ENCODE data around the gene NGDN. TPM values are rescaled to one million over a fixed set of nuclear protein-coding genes. Genes with fewer than 3 reads are reported as not detected.

Gene NGDN
- total and polyA plus RNA-seq, 2 of the 8 experiments (the other 6 are each of a cell fraction or from before 2014, with no cell fraction given): 39.8 to 48.8 TPM

GRCh38 chr14:23464700-23465099 is 4.8 kb upstream of the NGDN start:
- Histone ChIP-seq H2BK5ac (ENCODE audit: low read depth, low read length) (no peak overlapping the region), H3K23me2 (ENCODE audit: low read depth, low read length) (no peaks in the 10 kb centered on the region), H3K4me2 (ENCODE audit: insufficient read depth in 1 of 2, low read depth in 2 of 2, low read length in 2 of 2) (no peak overlapping the region), H3K23ac (ENCODE audit: insufficient read length) (no peak overlapping the region), H3K4ac (replicated peaks; ENCODE audit: insufficient read length, low read depth, low read length) (no peak overlapping the region), H2AK5ac (ENCODE audit: low read depth, low read length) (no peak overlapping the region), H3K4me3 (ENCODE audit: extremely low read depth in 1 of 4, insufficient read depth in 2 of 4, low read depth in 3 of 4, low read length in 4 of 4) (no peak overlapping the region), H4K5ac (ENCODE audit: insufficient read length, low read depth, low read length) (no peak overlapping the region), H4K91ac (replicated peaks; ENCODE audit: insufficient read length, low read length) (no peak overlapping the region), H3K36me3 (ENCODE audit: control insufficient read depth in 2 of 4, insufficient read depth in 4 of 4, low read length in 3 of 4) (no peaks in the 10 kb centered on the region), H3K9ac (replicated peaks in 1 of 4; ENCODE audit: extremely low read depth in 1 of 4, low read depth in 3 of 4, low read length in 3 of 4) (no peak overlapping the region), H2BK20ac (ENCODE audit: low read length) (no peak overlapping the region), H2BK15ac (ENCODE audit: low read length) (no peak overlapping the region), H2BK12ac (ENCODE audit: low read depth, low read length) (no peak overlapping the region), H2BK120ac (replicated peaks; ENCODE audit: low read depth, low read length) (no peak overlapping the region), H3K27ac (ENCODE audit: low read depth, low read length) (no peak overlapping the region), H3K79me1 (ENCODE audit: low read depth, low read length) (no peaks in the 10 kb centered on the region), H3K9me3 (ENCODE audit: insufficient read depth in 2 of 2, low read depth in 1 of 2, low read length in 1 of 2) (peaks cover 0 to 2% of the 10 kb centered on the region in 2 experiments; a peak in 1 of 4 replicates), H3K18ac (ENCODE audit: extremely low read depth, low read length) (no peak overlapping the region), H3K56ac (replicated peaks; ENCODE audit: insufficient read length, low read depth, low read length) (no peak overlapping the region), H2AFZ (ENCODE audit: low read length) (no peak overlapping the region), H3K27me3 (replicated peaks in 1 of 4; ENCODE audit: control insufficient read depth in 3 of 4, extremely low read depth in 1 of 4, insufficient read depth in 3 of 4, low read length in 3 of 4) (no peaks in the 10 kb centered on the region), H4K8ac (ENCODE audit: extremely low read depth, insufficient read depth, low read length) (no peak overlapping the region), H4K20me1 (replicated peaks in 1 of 2; ENCODE audit: control insufficient read depth in 1 of 2, insufficient read depth in 2 of 2, low read length in 2 of 2) (no peaks in the 10 kb centered on the region), H3K4me1 (replicated peaks in 1 of 4; ENCODE audit: control insufficient read depth in 3 of 4, insufficient read depth in 4 of 4, low read length in 3 of 4) (no peaks in the 10 kb centered on the region), H3K79me2 (ENCODE audit: control insufficient read depth in 1 of 2, insufficient read depth in 2 of 2, low read length in 2 of 2) (peaks cover 0 to under 1% of the 10 kb centered on the region in 2 experiments; a peak in 2 of 4 replicates), H3K14ac (ENCODE audit: insufficient read length) (no peak overlapping the region)
- ChIA-PET CTCF (ENCODE audit: partially characterized antibody) (interaction anchor here (0.7 to 26.8 kb wide), 4 partner anchors 8 to 446 kb away, joined by 3 to 2092 read pairs (median 10); partner anchors contain the start of genes AP1G2, THTPA and ZFHX2), POLR2A (ENCODE audit: partially characterized antibody) (no interaction called here)
- FAIRE-seq (no peak), DNase-seq (ENCODE audit: low read depth in 1 of 2, low spot score in 2 of 2) (no peak)
- TF ChIP-seq SRF (IDR thresholded peaks at IDR 0.05; ENCODE audit: low read depth, low read length): no peak
- TF ChIP-seq EZH2 (IDR thresholded peaks at IDR 0.05; ENCODE audit: low read depth, low read length, severe bottlenecking): no peak
- TF ChIP-seq KDM1A (IDR thresholded peaks at IDR 0.05; ENCODE audit: borderline replicate concordance, low read length): no peak
- TF ChIP-seq E2F6 (IDR thresholded peaks at IDR 0.05): no peak
- no peak for TF ChIP-seq RBBP5 (IDR thresholded peaks at IDR 0.05; ENCODE audit: borderline replicate concordance, low read depth, low read length)
- no peak for TF ChIP-seq JUND (IDR thresholded peaks at IDR 0.05; ENCODE audit: low read length)
- no peak for TF ChIP-seq EP300 (IDR thresholded peaks at IDR 0.05; ENCODE audit: borderline replicate concordance in 1 of 2, low read depth in 2 of 2, low read length in 2 of 2)
- TF ChIP-seq CHD1 (IDR thresholded peaks at IDR 0.05; ENCODE audit: low read depth, low read length): no peak
- TF ChIP-seq NRF1 (IDR thresholded peaks at IDR 0.05; ENCODE audit: low read depth, low read length): no peak
- TF ChIP-seq GABPA (IDR thresholded peaks at IDR 0.05; ENCODE audit: borderline replicate concordance, insufficient read depth, low read length): no peak
- no peak for TF ChIP-seq CHD2 (IDR thresholded peaks at IDR 0.05; ENCODE audit: low read length)
- no peak for TF ChIP-seq ATF3 (IDR thresholded peaks at IDR 0.05; ENCODE audit: insufficient read depth, low read depth, low read length)
- no peak for TF ChIP-seq ZNF274 (IDR thresholded peaks at IDR 0.05; ENCODE audit: borderline replicate concordance, extremely low read depth, low read length)
- no peak for TF ChIP-seq POU5F1 (IDR thresholded peaks at IDR 0.05; ENCODE audit: low read depth, low read length)
